ENCODE data around the gene SERPING1.

Gene SERPING1

DNA sequence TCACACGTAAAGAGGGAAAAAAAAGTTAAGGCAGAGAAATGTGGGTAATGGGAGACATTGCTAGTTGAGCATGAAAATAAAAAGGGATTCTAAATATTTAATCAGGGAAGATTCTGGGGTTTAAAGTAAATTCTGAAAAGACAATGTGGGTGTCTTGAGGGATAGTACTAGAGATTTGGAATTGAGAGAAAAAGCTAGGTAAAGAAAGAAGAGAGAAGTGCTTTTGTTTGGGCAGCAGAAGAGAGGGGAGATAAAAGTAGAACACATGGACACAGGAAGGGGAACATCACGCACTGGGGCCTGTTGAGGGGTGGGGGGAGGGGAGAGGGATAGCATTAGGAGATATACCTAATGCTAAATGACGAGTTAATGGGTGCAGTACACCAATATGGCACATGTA, 55.7 kb downstream of the SERPING1 start:
- no peak overlapping the region for H3K4me3 ChIP-seq (ENCODE audit: low read depth, low read length)
- TF ChIP-seq, protein P1, sequence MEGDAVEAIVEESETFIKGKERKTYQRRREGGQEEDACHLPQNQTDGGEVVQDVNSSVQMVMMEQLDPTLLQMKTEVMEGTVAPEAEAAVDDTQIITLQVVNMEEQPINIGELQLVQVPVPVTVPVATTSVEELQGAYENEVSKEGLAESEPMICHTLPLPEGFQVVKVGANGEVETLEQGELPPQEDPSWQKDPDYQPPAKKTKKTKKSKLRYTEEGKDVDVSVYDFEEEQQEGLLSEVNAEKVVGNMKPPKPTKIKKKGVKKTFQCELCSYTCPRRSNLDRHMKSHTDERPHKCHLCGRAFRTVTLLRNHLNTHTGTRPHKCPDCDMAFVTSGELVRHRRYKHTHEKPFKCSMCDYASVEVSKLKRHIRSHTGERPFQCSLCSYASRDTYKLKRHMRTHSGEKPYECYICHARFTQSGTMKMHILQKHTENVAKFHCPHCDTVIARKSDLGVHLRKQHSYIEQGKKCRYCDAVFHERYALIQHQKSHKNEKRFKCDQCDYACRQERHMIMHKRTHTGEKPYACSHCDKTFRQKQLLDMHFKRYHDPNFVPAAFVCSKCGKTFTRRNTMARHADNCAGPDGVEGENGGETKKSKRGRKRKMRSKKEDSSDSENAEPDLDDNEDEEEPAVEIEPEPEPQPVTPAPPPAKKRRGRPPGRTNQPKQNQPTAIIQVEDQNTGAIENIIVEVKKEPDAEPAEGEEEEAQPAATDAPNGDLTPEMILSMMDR (IDR thresholded peaks at IDR 0.05; ENCODE audit: low read depth, low read length), result no peak

DNA sequence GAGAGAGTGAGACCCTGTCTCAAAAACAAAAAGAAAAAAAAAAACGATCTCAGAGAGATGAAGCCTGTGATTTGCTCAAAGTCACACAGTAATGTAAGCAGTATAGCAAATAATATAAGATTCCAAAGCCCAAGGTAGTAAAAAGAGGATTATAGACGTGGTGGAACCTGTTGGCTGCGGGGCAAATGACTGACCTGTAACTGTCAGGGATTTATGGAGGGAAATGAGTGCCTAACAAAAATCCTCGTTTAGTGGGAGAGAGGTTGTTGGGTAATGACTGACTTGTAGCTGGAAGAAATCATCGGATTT, 59.4 kb downstream of the SERPING1 start:
- H3K4me3 ChIP-seq (ENCODE audit: low read depth, low read length), result peak overlapping the region; percentile 97
- TF ChIP-seq, protein P1 (IDR thresholded peaks at IDR 0.05; ENCODE audit: low read depth, low read length), result no peak

DNA sequence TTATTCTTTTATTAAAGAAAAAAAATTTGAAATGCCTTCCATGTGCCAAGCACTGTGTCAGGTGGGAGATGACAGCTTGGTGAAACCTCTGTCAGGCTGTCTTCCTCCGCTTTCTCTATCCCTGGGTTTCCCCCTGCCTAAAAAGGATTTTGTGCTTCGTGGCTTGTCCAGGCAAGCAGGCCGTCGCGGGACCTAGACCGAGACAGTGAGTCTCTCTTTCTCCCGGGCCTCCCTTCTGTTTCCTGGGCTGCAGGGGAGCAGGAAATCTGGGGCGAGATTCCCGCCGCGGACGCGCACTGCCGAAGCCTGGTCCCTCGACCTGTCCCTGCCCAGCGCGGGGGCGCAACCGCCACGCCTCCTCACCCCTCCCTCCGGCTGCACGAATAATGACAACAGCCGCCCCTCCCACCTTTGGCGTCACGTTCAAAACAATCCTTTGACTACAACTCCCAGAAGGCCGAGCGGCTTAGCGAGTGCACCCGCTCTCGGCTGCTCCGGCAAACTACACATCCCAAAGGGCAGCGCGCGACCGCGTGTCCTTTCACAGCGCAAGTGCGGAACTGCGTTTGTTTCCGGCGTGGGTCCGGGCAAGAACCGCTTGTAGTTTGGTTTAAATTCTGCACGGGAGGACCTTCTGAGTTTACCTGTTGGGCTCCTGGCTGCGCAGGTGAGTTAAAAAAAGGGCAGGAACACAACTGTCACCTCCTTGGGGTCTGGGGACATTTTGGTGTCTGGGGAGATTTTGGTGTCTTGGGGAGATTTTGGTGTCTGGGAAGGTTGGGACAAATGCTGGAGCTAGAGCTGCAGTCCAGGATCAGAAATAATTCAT, 59.9 kb downstream of the SERPING1 start, which contains the start of gene CLP1:
Gene CLP1 (plus strand): TSS at position 569 of the 829 bp plus-strand sequence. CDS start 1,715 bp downstream, outside the sequence.
- H3K4me3 ChIP-seq (ENCODE audit: low read depth, low read length), result peak within 1 kb of the TSS; percentile 97
- TF ChIP-seq, protein P1 (IDR thresholded peaks at IDR 0.05; ENCODE audit: low read depth, low read length), result no peak

DNA sequence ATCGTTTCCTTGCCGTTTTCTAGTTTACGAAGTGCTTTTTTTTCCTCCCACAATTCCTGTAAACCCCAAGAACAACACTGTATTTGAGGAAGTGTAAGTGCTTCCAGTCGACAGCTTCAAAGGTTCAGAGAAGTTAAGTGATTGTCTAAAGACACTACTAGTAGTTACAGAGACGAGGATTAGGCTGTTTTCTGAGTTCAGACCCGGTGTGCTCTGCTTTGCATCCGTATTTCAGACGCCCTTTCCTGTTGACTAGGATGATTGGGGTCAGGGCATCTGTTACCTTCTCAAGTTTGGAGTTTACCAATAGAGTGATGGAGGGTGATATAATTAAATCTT, 60.5 kb downstream of the SERPING1 start:
- H3K4me3 ChIP-seq (ENCODE audit: low read depth, low read length), result peak overlapping the region; percentile 97
- TF ChIP-seq, protein P1 (IDR thresholded peaks at IDR 0.05; ENCODE audit: low read depth, low read length), result no peak

DNA sequence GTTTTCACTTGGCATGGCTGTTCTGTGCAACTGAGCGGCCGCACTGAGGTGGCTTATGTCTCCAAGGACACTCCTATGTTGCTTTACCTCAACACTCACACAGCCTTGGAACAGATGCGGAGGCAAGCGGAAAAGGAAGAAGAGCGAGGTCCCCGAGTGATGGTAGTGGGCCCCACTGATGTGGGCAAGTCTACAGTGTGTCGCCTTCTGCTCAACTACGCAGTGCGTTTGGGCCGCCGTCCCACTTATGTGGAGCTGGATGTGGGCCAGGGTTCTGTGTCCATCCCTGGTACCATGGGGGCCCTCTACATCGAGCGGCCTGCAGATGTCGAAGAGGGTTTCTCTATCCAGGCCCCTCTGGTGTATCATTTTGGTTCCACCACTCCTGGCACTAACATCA, 62.2 kb downstream of the SERPING1 start:
- TF ChIP-seq, protein P1 (IDR thresholded peaks at IDR 0.05; ENCODE audit: low read depth, low read length), result no peak

DNA sequence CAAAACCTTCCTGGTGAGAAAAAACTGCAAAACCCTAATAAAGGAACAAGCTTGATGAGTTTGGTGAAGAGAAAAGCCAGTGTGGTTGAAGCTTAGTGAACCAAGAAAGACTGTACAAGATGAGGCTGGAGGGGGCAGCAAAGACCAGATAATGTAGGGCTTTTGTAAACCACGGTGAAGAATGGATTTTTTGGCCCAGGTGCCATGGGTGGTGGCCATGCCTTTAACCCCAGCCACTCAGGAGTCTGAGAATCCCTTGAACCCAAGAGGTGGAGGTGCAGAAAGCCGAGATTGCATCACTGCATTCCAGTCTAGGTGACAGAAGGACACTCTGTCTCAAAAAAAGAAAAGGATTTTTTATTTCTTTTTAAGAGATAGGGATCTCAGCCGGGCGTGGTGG, 65.4 kb downstream of the SERPING1 start:
- TF ChIP-seq, protein P1 (IDR thresholded peaks at IDR 0.05; ENCODE audit: low read depth, low read length), result 0 out of 2 replicates have a peak, but pooled peaks have one; percentile 4
- no peak overlapping the region for H3K4me3 ChIP-seq (ENCODE audit: low read depth, low read length)

More for the DNA sequence above, 62.2 kb downstream of the SERPING1 start:
- H3K4me3 ChIP-seq (ENCODE audit: low read depth, low read length), result no peak overlapping the region

DNA sequence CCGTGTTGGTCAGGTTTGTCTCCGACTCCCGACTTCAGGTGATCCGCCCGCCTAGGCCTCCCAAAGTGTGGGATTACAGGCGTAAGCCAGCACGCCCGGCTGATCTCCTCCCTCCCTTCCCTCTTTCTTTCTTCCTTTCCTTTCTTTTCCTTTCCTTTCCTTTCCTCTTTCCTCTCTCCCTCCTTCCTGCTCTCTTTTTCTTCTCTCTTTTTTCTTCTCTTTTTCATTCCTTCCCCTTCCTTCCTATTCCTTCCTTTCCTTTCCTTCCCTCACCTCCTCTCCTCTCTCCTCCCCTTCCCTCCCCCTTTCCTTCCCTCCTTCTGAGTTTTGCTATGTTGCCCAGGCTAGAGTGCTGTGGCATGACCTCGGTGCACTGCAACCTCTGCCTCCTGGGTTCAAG, 66.5 kb downstream of the SERPING1 start:
- no peak overlapping the region for H3K4me3 ChIP-seq (ENCODE audit: low read depth, low read length)
- TF ChIP-seq, protein P1 (IDR thresholded peaks at IDR 0.05; ENCODE audit: low read depth, low read length), result no peak
